GM21447 (cell line): Measurements from ENCODE around the gene ARL15.

Experiments
- ATAC-seq: cut with Tn5 transposase; IDR thresholded peaks from one replicate; pipeline ENCODE4 v1.9.1; 2021; ENCODE audit not compliant: unreplicated experiment

The ARL15 gene

DNA sequence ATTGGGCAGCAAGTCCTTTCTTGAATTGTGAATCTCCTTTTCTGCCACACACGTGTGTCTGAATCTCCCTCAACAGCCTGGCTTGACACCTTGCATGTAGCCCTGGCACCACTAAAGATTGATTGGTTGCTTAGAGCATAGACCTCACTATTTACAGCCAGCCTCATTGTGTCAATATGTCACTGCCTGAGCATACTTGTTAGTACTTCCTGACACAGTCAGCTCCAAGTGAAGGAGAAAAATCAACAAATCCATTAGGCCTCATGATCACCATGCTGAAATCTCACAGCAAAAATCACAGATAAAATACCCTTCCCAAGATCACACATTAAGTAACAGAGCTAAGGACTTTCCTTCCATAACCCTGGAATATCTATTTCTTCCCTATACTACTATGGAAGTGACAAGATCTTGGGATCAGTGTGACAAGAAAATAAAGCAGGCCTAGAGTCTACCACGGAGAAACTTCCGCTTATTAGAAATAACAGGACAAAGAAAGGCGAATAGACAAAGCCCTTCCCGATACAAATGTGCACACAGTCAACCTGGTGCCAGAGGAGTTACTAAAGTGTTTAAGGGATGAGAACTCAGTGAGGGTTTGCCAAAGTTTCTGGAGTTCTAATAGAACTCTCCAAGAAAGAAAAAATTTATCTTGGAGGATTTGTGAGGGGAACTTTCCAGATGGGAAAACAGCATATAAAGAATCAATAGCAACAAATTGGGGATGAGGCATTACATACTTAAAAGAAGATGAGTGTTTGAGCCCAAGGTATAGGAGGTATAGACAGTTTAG, 5.6 kb upstream of the ARL15 start:
- no peak for ATAC-seq

DNA sequence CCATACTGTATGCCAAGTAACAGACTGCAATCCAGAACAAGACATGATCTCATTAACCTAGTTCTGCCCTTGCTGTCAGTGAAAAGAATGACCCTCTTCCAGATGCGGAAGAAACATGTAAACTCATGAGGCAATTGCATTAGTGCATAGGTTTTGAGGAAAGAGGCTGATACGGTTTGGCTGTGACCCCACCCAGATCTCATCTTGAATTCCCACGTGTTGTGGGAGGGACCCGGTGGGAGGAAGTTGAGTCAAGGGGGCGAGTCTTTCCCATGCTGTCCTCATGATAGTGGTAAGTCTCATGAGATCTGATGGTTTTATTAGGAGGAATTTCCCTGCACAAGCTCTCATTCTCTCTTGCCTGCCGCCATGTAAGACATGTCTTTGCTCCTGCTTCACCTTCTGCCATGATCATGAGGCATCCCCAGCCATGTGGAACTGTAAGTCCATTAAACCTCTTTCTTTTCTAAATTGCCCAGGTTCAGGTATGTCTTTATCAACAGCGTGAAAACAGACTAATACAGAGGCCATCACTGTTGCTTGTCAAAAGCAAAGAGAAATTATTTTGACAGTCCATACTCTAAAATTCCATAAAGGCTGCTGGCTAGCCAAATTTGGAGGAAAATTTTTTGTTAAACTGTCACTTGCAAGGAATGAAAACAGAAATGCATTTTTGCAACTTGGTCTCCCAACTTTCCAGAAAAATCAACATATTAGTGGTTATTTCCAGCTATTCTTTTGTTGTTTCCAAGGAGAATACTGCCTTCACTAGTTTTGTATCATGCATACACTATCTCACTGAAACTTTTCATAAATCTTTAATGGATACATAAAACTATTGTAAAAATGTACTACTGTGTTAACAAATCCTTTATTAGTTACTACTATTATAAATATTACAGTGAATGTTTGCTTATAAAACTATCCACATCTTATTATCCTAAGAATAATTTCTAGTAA, 3.2 kb upstream of the ARL15 start:
- no peak for ATAC-seq

DNA sequence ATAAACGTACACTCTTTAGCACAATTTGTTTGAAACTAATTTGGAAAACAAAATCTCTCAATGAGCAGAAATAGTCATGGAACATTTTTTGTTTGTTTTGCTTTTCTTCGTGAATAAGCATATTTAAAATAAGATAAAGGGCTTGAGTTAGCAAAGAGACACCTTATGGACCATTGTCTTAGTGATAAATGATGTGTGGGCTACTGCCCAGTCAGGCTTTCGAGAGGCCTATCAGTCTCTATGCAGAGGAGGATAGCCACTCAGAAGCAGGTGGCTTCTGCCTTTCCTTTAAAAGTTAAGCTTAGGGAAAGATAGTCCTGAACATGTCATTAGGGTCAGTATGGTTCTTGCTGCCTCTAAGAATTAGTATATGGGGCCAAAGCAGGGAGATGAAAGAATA, 2.1 kb upstream of the ARL15 start:
- no peak for ATAC-seq

DNA sequence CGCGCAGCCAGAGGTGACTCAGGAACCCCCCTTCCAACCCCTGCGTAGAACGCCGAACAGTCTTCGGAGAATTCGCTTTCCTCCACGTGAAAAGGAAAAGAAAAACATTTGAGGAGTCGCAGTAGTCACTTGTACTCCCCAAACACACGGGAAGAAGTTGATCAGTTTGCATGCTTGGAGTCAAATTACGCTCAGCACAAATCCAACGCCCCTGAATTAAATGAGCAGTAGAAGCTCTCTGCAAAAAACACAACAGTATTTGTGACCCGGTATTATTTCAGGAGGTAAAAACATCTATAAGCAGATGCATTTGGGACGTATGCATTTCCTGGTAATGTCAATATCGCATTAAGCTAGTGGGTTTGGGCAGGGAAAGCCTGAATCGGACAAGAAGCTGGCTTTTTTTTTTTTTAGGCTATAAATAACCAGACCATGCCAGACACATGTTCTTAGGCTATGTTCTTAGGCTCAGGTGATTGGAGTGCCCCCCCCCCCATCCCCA, 854 bp upstream of the ARL15 start:
- ATAC-seq: no peak

DNA sequence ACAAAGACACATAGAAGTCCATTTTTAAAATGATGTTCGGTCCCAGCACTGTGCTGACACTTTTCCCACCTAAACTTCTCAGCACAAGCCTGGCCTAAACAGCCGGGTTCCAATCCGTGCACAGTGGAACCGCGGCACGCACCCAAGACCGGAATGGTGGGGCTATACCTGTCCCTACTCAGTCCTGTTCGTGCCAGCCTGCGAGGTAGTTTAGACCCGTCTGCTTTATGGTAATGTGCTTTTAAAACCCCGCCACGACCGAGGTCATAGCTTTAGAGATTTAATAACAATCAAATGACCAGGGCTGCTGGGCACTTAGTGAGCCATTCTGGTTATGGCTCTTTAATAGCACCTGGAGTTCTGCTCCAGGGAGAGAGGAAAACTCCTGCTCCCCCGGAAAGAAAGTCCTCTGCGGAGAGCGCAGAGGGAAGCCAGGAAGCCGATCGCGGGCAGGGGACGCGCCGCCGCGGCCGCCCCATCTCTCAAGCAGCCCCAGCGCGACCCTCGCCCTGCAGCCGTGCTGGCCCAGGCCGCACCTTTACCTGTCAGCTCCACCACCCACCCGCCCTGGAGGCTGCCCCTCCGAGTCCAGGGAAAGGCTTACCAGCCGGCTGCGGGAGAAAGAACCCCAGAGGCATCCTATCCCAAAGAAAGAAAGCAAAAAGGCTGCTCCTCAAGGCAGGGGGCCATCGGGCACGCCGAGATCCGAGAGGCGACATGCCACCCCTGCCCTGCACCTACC, 511 bp downstream of the ARL15 start:
- ATAC-seq: peak; percentile 29

DNA sequence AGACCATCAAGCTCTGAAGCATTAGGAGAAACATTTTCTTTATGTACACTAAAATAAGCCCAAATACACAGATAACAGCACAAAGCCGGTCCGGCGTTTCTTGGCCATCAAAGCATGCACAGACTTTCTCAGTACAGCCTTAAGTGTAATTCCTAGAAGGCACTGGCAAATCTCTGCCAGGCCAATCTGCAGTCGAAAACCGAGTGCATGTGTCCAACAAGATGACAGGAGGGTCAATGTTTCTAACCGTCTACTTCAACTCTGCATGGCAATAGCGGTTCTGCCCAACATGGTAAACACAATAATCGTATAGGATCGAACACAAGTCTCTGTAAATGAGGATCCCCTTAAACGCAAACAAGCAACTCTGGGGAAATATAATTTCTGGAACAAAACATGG, 1.1 kb downstream of the ARL15 start:
- ATAC-seq: no peak

DNA sequence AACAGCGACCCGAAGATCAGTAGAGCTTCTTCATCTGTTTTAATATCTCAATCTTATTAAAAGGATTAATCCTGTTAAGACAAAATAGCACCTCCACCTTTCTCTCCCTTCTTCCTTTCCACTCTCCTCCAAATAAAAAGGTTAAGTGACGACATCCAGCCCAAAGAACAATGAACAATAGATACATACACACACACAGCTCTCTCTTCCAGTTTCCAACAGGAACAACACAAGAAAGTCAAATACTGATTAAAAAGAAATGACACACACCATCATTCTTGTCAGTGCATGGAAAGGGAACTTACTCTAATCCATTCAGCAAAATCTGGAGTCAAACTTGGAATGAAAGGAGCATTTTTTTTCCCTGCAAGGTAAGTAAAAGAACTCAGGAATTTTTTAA, 2.8 kb downstream of the ARL15 start:
- no peak for ATAC-seq

DNA sequence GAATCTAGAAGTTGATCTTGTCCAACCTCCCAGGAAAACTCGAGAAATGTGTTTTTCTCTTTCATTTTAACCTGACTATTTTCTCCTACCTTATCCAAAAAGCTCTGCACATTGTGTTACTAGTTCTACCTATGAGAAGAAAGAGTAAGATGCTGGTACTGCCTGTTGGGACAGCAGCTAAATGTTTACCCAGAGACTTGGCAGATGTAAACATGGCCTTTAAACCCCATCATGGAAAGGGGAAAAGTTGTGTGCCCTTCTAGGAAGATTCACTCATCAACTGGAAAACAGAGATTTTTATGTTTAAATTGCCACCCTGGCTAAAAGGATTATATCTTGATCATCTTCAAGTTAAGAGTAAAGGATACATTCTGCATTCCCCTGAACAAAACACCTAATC, 3.5 kb downstream of the ARL15 start:
- no peak for ATAC-seq

DNA sequence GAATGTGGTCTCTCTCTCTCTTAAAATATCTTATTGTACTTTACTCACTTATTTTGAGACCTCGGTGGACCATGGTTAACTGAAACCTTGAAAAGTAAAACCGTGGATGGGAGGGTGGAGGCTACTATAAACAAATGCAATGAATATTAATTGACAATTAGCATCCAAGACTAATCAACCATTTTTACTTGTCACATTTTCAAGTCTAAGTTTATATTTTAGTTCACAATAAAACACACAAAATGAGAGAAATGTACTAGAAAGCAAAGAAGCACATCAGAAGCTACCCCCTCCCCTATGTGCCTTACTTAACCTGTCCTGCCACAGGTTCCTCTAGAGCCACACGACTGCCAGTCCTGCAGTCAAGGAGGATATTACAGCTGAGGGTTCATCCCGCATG, 4.6 kb downstream of the ARL15 start:
- ATAC-seq: no peak

DNA sequence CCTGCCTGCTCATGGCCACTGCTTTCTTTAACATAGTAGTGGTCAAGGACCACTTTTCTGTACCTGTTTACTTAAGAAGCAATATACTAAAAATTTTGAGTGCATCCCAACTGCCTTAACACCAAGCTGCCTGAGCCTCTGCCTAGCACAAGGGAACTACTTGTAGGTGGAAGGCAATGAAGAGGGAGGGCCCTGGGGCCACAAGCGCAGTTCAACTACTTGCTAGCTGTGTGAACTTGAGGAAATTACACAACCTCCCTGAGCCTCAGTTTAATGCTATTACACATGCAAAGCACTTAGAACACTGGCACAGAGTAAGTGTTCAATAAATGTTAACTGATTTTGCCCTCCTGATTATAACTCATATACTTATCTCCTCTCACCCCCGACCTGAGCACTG, 6.3 kb downstream of the ARL15 start:
- no peak for ATAC-seq

DNA sequence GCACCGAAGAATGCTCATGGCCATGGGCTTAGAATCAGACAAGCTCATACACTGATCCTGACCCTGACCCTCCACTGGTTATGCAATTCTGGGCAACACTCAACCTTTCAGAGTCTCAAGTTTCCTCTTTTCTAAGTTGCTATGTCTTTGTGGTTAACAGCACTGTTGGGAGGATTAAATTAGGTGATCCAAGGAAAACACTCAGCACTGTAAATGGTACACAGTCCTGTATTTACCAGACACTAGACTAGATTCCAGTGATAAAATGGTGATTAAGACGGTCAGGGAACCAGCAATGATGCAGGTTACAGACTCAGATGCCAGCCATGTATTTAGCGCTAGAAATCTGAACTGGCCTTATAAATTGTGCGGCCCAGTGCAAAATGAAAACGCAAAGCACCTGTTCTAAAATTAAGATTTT, 8.1 kb downstream of the ARL15 start:
- no peak for ATAC-seq

DNA sequence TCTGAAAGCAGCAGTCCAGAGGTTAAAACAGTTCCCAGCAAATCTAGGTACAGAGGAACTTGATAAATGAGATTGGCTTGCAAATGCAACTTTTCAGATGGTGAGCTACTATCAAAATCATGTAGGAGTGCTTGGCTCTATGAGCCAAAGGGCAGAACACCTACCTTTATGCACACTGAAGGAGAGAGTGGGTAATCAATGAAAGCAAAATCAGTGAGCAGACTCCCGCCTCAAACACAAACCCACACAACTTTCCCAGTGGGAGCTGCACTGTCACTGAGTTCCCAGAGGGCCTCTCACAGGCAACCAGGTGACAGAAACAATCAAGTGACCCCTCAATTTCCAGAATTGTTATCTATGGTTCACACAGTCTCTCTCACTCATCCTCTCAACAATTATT, 8.5 kb downstream of the ARL15 start:
- ATAC-seq: no peak

DNA sequence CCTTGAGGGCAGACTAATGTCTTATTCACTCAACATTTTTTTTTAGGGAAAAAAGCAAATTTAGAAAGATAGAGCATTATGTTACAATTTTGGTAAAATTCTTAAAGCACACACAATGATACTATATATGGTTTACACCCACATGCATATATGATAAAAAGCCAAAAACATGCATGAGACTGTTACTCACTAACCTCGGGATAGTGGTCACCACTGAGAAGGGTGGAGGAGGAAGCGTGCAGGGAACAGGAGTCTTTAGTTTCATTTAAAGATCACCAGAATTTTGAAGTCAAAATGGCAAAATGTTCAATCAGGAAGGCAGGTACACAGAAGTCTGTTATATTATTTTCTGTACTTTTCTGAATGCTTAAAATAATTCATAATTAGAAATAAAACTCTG, 9.2 kb downstream of the ARL15 start:
- ATAC-seq: no peak

DNA sequence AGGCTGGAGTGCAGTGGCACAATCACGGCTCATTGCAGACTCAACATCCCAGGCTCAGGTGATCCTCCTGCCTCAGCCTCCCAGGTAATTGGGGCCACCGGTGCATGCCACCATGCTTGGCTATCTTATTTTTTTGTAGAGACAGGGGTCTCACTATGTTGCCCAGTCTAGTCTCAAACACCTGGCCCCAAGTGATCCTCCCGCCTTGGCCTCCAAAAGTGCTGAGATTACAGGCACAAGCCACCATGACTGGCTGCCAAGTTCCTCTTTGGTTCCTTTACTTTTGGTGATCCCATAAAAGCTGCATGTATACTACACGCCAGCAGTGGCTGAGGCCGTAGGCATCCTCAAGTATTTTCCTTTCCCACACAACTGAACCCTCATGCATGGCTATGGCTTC, 11.4 kb downstream of the ARL15 start:
- ATAC-seq: no peak

DNA sequence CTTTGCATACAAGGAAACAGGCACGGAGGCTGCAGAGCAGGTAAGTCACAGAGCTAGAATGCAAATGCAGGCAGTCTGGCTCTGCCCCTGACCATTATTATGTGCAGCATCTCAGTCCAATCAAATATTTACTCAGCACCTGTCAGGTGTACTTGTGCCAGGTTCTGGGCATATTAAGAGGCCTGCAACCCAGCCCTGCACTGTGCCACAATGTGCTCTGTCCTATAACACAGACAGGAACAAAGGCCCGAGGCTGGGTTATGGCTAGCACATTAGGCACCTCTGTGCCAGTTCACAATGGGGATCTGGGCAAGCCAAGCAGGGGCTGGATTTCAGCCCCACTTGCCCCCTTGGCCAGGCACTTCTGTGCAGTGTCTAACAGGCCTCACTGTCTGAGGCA, 14.0 kb downstream of the ARL15 start:
- no peak for ATAC-seq

DNA sequence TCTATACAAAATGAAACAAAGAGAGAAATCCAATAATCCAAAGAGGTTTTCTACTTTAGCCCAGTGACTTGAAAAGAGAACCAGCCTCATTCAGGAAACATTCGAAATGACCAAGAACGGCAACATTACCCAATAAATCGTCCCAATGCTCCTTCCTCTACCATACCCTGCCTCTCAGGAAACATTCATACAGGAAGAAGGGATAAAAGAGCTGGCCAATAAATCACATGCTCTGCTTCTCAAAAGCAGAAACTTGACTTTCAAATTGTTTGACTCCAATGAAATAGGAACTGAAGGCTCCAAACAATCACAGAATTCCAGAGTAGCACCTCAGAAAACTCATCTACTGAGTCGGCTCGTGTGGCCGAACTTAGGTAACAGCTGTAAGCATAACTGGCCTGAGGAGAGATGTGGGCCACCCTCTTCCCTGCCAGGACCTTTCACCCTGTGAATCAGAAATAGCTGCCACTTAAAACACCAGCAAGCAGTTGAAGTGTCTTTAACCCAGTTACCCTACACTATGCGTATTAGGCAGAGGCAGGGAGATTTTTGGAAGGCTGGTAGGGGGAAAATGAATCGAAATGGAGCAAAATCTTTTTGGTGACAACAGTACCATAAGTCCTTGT, 14.6 kb downstream of the ARL15 start:
- ATAC-seq: no peak

DNA sequence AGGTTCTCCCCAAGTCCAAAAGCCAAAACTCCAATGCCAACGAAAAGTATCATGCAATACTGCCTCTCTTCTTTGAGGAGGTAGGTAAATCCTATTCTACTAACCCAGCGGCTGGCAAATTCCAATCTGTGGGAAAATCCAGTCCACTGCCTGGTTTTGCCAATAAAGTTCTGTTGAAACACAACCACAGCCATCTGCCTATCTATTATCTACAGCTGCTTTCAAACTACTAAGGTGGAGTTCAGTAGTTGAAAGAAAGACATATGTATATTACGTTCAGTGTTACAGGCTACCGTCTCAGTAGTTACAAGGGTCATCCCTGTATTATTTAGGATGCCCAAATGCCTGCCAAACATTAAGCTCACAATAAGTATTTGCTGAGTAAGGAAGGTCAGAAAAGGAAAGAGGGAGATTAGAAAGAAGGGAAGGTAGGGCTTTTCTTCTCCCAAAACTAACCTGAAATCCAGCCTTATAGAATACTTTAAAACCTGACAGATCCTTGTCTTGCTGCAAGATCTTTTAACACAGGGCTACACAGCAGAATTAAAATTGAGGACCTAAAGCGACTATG, 16.2 kb downstream of the ARL15 start:
- no peak for ATAC-seq

DNA sequence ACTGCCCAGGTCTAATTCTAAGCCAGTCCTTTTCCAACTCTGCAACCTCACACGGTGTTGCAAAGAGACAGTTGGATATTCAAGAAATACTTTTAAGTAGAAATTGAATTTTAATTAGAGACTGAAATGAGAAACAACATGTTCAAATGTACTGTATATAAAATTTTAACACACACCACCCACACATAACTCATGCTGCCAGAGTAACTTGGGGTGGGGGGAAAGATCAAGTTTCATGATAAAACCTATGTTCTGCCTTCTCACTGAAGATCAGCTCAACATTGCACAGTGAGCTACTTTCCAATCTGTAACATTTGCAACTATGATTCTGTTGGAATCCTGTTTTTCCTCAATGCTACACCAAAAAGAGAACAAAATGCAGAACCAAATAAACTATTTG, 17.5 kb downstream of the ARL15 start:
- no peak for ATAC-seq

DNA sequence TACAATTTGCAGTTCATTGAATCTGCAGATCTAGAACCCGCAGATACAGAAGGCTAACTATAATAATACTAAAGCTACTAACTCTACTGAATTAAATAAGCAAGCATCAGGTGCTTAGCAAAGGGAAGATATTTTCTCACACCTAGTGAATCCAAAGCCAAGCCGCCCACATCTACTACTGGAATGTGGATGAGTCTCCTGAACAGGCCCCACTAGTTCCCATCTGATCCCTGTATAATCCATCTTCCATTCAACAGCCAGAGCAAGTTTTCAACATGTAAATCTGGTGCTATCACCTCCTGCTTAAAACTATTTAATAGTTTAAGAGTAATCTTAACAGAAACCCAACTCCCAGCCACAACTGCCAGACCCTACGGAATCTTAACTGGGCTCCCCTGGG, 18.9 kb downstream of the ARL15 start:
- ATAC-seq: no peak

DNA sequence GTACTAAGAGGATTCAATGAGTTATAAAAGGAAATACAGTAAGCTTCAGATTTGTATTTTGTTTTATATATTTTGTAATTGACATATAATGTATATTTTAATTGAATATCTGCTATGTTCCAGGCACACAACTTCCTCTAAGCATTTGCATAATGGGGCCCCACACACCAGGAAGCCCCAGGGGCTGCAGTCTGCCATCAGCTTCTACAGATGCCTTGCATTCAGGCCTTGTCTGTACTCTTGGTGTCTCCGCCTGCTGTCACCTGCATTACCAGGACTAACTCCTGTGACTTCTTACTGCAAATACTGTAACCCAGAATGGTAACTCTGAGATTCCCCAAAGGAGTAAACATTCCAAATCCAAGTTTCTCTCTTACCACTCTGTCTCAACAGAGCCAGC, 20.6 kb downstream of the ARL15 start:
- ATAC-seq: no peak
